HuH-7.5 (cell line): ENCODE results near the gene FASN.
A peak's percentile ranks its signal among the peaks of the same experiment; 100 is the strongest.
"Not testable (repeated sequence)": the region's sequence is repeated elsewhere in the genome, so short reads cannot be mapped to it uniquely, and the experiment has no call there.

Source experiments
- DNase-seq: peaks from one replicate; pipeline ENCODE4 v3.0.0; 2011; ENCODE audit warnings: low spot score

FASN gene

GRCh38 chr17:82041144-82041814 lies 56.8 kb downstream of the FASN start:
- DNase-seq = no peak

GRCh38 chr17:82039695-82040299 lies 58.2 kb downstream of the FASN start:
- no peak for DNase-seq

- DNase-seq = not testable (repeated sequence)
Observed at GRCh38 chr17:82038796-82039409, 59.1 kb downstream of the FASN start.

GRCh38 chr17:82037889-82038195 lies 60.2 kb downstream of the FASN start:
- DNase-seq = no peak

GRCh38 chr17:82037092-82037888 lies 60.7 kb downstream of the FASN start, which contains the start of gene DCXR:
Gene DCXR, minus strand, starts transcription at chr17:82037697. Its CDS starts 15 bp downstream, at chr17:82037682.
- peak; percentile 98 for DNase-seq

GRCh38 chr17:82036634-82037091 lies 61.4 kb downstream of the FASN start:
- no peak for DNase-seq

GRCh38 chr17:82035956-82036633 lies 61.9 kb downstream of the FASN start:
- DNase-seq = no peak

- no peak for DNase-seq
Observed at GRCh38 chr17:82035488-82035887, 62.5 kb downstream of the FASN start.

GRCh38 chr17:82034371-82035011 lies 63.5 kb downstream of the FASN start:
- DNase-seq = no peak

- DNase-seq = no peak
Observed at GRCh38 chr17:82033359-82034085, 64.5 kb downstream of the FASN start.

GRCh38 chr17:82031885-82032627 lies 66.0 kb downstream of the FASN start:
- DNase-seq = peak; percentile 84

- DNase-seq = peak; percentile 59
Observed at GRCh38 chr17:82031303-82031884, 66.6 kb downstream of the FASN start, which contains the start of gene RAC3. Gene RAC3, plus strand, starts transcription at chr17:82031678. Its CDS starts 84 bp downstream, at chr17:82031762.

GRCh38 chr17:82030470-82031302 lies 67.3 kb downstream of the FASN start:
- peak; percentile 92 for DNase-seq

- DNase-seq = no peak
Observed at GRCh38 chr17:82029990-82030469, 68.0 kb downstream of the FASN start.

GRCh38 chr17:82029391-82029790 lies 68.6 kb downstream of the FASN start:
- DNase-seq = no peak

GRCh38 chr17:82028966-82029365 lies 69.1 kb downstream of the FASN start:
- no peak for DNase-seq
